HepG2 (cell line): ENCODE data around the gene NEURL1. TPM values are rescaled to one million over a fixed set of nuclear protein-coding genes. Genes with fewer than 3 reads are reported as not detected.

Source experiments
- ATAC-seq: fragments of 200-7000 bp; cut with Tn5 transposase; 3 replicates; pipeline ENCODE4 v1.9.1; 2020; ENCODE audit warnings: mild to moderate bottlenecking, moderate library complexity
- BruUV-seq: library from RNA; stranded (reverse); fragments of 400-500 nt; replicated peaks from 2 replicates; lab custom pipeline; 2021; lab: Mats Ljungman, UMichigan
- CTCF ChIA-PET: fragments of 300-600 bp; formaldehyde crosslinking; extraction: SDS; loops from one replicate; lab custom pipeline; 2021; ENCODE audit warnings: low total read pairs, inconsistent platforms, low intra/inter-chr PET ratio; lab: Yijun Ruan, JAX
- POLR2A ChIA-PET: fragments of 350-600 bp; sonication (Branson Sonifier 250); formaldehyde crosslinking; loops from one replicate; lab custom pipeline; 2020; ENCODE audit warnings: antibody characterized with exemption, inconsistent platforms; lab: Yijun Ruan, JAX
- DNase-seq: peaks from one replicate; pipeline ENCODE4 v3.0.0-alpha.2; 2015; ENCODE audit warnings: low spot score
- FAIRE-seq: peaks from 3 replicates; lab custom pipeline; 2011; peaks lifted over from hg19 to GRCh38; lab: Jason Lieb, UNC
- H2AFZ ChIP-seq: one replicate; pipeline ENCODE4 v1.6.1; 2011; ENCODE audit warnings: low read length, inconsistent platforms
- H3K27ac ChIP-seq: fragments of 300-600 bp; 3 replicates; pipeline ENCODE4 v1.8.0; 2011; ENCODE audit warnings: mixed run types, mild to moderate bottlenecking, mixed read lengths, low read length, inconsistent platforms; ENCODE audit not compliant: insufficient read depth; ENCODE audit errors: extremely low read length
- H3K27me3 ChIP-seq, 2 experiments: fragments of 200-600 bp in 1 of 2; 2 replicates in 1 of 2; 3 replicates in 1 of 2; pipeline versions ENCODE4 v1.6.0 to v1.8.0; 2011; ENCODE audit warnings: low read length in 2 of 2, mild to moderate bottlenecking in 2 of 2, moderate library complexity in 2 of 2, inconsistent platforms in 1 of 2; ENCODE audit not compliant: insufficient read depth in 2 of 2, control insufficient read depth in 1 of 2
- H3K36me3 ChIP-seq, 2 experiments: fragments of 200-600 bp in 1 of 2; replicated peaks in 1 of 2; 2 replicates in 1 of 2; 3 replicates in 1 of 2; pipeline versions ENCODE4 v1.5.1 to v1.8.0; 2011; ENCODE audit warnings: low read length in 2 of 2, inconsistent platforms in 1 of 2; ENCODE audit not compliant: insufficient read depth in 2 of 2, control insufficient read depth in 1 of 2
- H3K4me1 ChIP-seq: 2 replicates; pipeline ENCODE4 v1.5.1; 2012; ENCODE audit warnings: low read length, inconsistent platforms; ENCODE audit not compliant: insufficient read depth
- H3K4me2 ChIP-seq: 2 replicates; pipeline ENCODE4 v1.6.0; 2011; ENCODE audit warnings: low read depth, low read length, inconsistent platforms
- H3K4me3 ChIP-seq, 3 experiments: fragments of 200-600 bp in 1 of 3; sonication (generic), shearing (Covaris generic) in 1 of 3; replicated peaks in 1 of 3; 2 replicates each; pipeline ENCODE4 v1.5.1; 2011 to 2016; ENCODE audit warnings: low read length in 3 of 3, inconsistent platforms in 2 of 3, low read depth in 2 of 3, mild to moderate bottlenecking in 2 of 3, control low read depth in 1 of 3, mixed read lengths in 1 of 3; ENCODE audit not compliant: insufficient read depth in 1 of 3
- H3K79me2 ChIP-seq: one replicate; pipeline ENCODE4 v1.6.1; 2011; ENCODE audit warnings: low read length, inconsistent platforms; ENCODE audit not compliant: insufficient read depth
- H3K9ac ChIP-seq: 2 replicates; pipeline ENCODE4 v1.6.0; 2011; ENCODE audit warnings: mild to moderate bottlenecking, low read depth, low read length, inconsistent platforms; ENCODE audit not compliant: insufficient read depth
- H3K9me3 ChIP-seq: 2 replicates; pipeline ENCODE4 v1.5.1; 2012; ENCODE audit warnings: mild to moderate bottlenecking, low read length
- H4K20me1 ChIP-seq: 2 replicates; pipeline ENCODE4 v1.6.0; 2011; ENCODE audit warnings: inconsistent platforms, mild to moderate bottlenecking, low read length, moderate library complexity; ENCODE audit not compliant: insufficient read depth
- AGO2 ChIP-seq: fragments of 200-400 bp; formaldehyde crosslinking; optimal IDR thresholded peaks from 2 replicates; pipeline ENCODE3; 2017; ENCODE audit warnings: mild to moderate bottlenecking, low read depth, low read length, moderate library complexity
- GLMP ChIP-seq: sonication (generic); formaldehyde crosslinking; IDR thresholded peaks from 2 replicates; pipeline ENCODE4 v1.9.0; 2021; ENCODE audit warnings: missing genetic modification reagents, mild to moderate bottlenecking, borderline replicate concordance
- HCFC1 ChIP-seq: fragments of 150-350 bp; IDR thresholded peaks from 2 replicates; pipeline ENCODE4 v1.6.1; 2014; ENCODE audit warnings: low read depth, low read length
- MXI1 ChIP-seq: IDR thresholded peaks from 3 replicates; pipeline ENCODE4 v1.6.1; 2012; ENCODE audit warnings: low read depth, low read length, inconsistent platforms, borderline replicate concordance
- TAF15 ChIP-seq: fragments of 200-400 bp; formaldehyde crosslinking; IDR thresholded peaks from one replicate; pipeline ENCODE4 v1.6.1; 2018; ENCODE audit warnings: mild to moderate bottlenecking, low read depth, low read length; ENCODE audit not compliant: poor library complexity, severe bottlenecking
- ZNF121 ChIP-seq: sonication (generic); formaldehyde crosslinking; IDR thresholded peaks from 2 replicates; pipeline ENCODE4 v1.5.0; 2020; ENCODE audit warnings: mild to moderate bottlenecking, missing genetic modification reagents
- ZNF224 ChIP-seq: sonication (generic); formaldehyde crosslinking; IDR thresholded peaks from 2 replicates; pipeline ENCODE4 v1.5.0; 2020; ENCODE audit warnings: mild to moderate bottlenecking, missing genetic modification reagents
- ZNF335 ChIP-seq: sonication (generic); formaldehyde crosslinking; IDR thresholded peaks from 2 replicates; pipeline ENCODE4 v1.4.0; 2020; ENCODE audit warnings: missing genetic modification reagents
- ZNF747 ChIP-seq: sonication (generic); formaldehyde crosslinking; IDR thresholded peaks from 2 replicates; pipeline ENCODE4 v1.8.1; 2023; ENCODE audit warnings: missing genetic modification reagents, mild to moderate bottlenecking, borderline replicate concordance
- WGBS: methylation state at CpG from one replicate; pipeline ENCODE4 v1.1.6; 2017; ENCODE audit warnings: low lambda C conversion rate; 5-methylcytosine and 5-hydroxymethylcytosine counted together
- in situ Hi-C: cut with HindIII; loops from 2 replicates; pipeline ENCODE4 v1.10.0; 2017; ENCODE audit warnings: low pct_unique_long_range_greater_than_20kb; ENCODE audit not compliant: extremely low pct_ligation_motif_present
- intact Hi-C: fragments of 100-400 bp; cut with micrococcal nuclease; formaldehyde crosslinking; loops from one replicate; pipeline ENCODE4 v1.10.0; 2022; ENCODE audit not compliant: unreplicated experiment
- polyA plus RNA-seq, 8 experiments: library from polyadenylated mRNA; depleted of rRNA in 3 of 8; stranded (reverse) in 7 of 8; unstranded in 1 of 8; fragments of >200 nt; fragmentation: Illumina TruSeq in 4 of 8; extraction: Trizol in 4 of 8; gene quantifications; 2 replicates each; pipeline versions ENCODE4 v1.2.1 to v1.2.3, GENCODE V29; 2011 to 2016; ENCODE audit warnings: low read depth in 4 of 8, missing spikeins in 1 of 8, mixed read lengths in 1 of 8; ENCODE audit not compliant: insufficient read depth in 1 of 8
- total RNA-seq, 5 experiments: library from RNA; depleted of rRNA; stranded (reverse); fragments of >200 nt; fragmentation: Illumina TruSeq; extraction: Trizol; gene quantifications; 2 replicates each; pipeline ENCODE4 v1.2.3, GENCODE V29; 2016; ENCODE audit warnings: low read depth in 1 of 5
- TF ChIP-seq, protein P1 (sequence below): sonication (generic); formaldehyde crosslinking; IDR thresholded peaks from 2 replicates; pipeline ENCODE4 v1.5.1; 2020; ENCODE audit warnings: mild to moderate bottlenecking, missing genetic modification reagents, moderate library complexity
- TF ChIP-seq, protein P2 (sequence below): sonication (generic); formaldehyde crosslinking; IDR thresholded peaks from 2 replicates; pipeline ENCODE4 v1.4.0; 2020; ENCODE audit warnings: missing genetic modification reagents

Gene NEURL1
- total and polyA plus RNA-seq, 2 of the 13 experiments (the other 11 are each of a cell fraction or from before 2014, with no cell fraction given) = not detected

GRCh38 chr10:103633846-103634245 is 140.3 kb downstream of the NEURL1 start:
- peaks cover 9% of the 10 kb centered on the region; the same call in 1 of the 2 replicates for H4K20me1 ChIP-seq
- no peak for FAIRE-seq
- no peaks in the 10 kb centered on the region for H3K4me1 ChIP-seq
- intact Hi-C loops (no loop called here), in situ Hi-C loops (no loop called here)
- peak; percentile 39 for TF ChIP-seq AGO2
- TF ChIP-seq ZNF224 (CRISPR knock-in tag) = no peak
- no peak for TF ChIP-seq MXI1
- no TSS peak for BruUV-seq
- no peaks in the 10 kb centered on the region for H3K27me3 ChIP-seq
- no peak overlapping the region for H3K9ac ChIP-seq
- ChIA-PET POLR2A (no interaction called here), CTCF (no interaction called here)
- WGBS = 100% methylated on average over 6 of the region's 7 CpGs
- H3K36me3 ChIP-seq = peaks cover 31 to 69% of the 10 kb centered on the region in 2 experiments
- no peak overlapping the region for H3K4me2 ChIP-seq
- no peaks in the 10 kb centered on the region for H3K9me3 ChIP-seq
- no peak overlapping the region for H3K27ac ChIP-seq
- H3K79me2 ChIP-seq = peaks cover 5% of the 10 kb centered on the region
- DNase-seq = no peak
- H2AFZ ChIP-seq = no peak overlapping the region
- ATAC-seq = no peak
- H3K4me3 ChIP-seq = no peak overlapping the region

- intact Hi-C loops (no loop called here), in situ Hi-C loops (no loop called here)
- CTCF ChIA-PET = no interaction called here
- H3K36me3 ChIP-seq = peaks cover 33 to 60% of the 10 kb centered on the region in 2 experiments
- BruUV-seq = no TSS peak
- H3K27me3 ChIP-seq = no peaks in the 10 kb centered on the region
- no peak overlapping the region for H2AFZ ChIP-seq
- H3K9ac ChIP-seq = no peak overlapping the region
- FAIRE-seq (no peak), DNase-seq (no peak), ATAC-seq (no peak)
- no peaks in the 10 kb centered on the region for H3K9me3 ChIP-seq
- H3K4me1 ChIP-seq = no peaks in the 10 kb centered on the region
- POLR2A ChIA-PET = no interaction called here
- no peak overlapping the region for H3K4me2 ChIP-seq
- 97% methylated on average over 4 of the region's 5 CpGs for WGBS
- H3K4me3 ChIP-seq = no peak overlapping the region
- H3K79me2 ChIP-seq = peaks cover 5% of the 10 kb centered on the region
- H3K27ac ChIP-seq = no peak overlapping the region
- H4K20me1 ChIP-seq = peaks cover 12% of the 10 kb centered on the region; the same call in 1 of the 2 replicates
- TF ChIP-seq, protein P1, sequence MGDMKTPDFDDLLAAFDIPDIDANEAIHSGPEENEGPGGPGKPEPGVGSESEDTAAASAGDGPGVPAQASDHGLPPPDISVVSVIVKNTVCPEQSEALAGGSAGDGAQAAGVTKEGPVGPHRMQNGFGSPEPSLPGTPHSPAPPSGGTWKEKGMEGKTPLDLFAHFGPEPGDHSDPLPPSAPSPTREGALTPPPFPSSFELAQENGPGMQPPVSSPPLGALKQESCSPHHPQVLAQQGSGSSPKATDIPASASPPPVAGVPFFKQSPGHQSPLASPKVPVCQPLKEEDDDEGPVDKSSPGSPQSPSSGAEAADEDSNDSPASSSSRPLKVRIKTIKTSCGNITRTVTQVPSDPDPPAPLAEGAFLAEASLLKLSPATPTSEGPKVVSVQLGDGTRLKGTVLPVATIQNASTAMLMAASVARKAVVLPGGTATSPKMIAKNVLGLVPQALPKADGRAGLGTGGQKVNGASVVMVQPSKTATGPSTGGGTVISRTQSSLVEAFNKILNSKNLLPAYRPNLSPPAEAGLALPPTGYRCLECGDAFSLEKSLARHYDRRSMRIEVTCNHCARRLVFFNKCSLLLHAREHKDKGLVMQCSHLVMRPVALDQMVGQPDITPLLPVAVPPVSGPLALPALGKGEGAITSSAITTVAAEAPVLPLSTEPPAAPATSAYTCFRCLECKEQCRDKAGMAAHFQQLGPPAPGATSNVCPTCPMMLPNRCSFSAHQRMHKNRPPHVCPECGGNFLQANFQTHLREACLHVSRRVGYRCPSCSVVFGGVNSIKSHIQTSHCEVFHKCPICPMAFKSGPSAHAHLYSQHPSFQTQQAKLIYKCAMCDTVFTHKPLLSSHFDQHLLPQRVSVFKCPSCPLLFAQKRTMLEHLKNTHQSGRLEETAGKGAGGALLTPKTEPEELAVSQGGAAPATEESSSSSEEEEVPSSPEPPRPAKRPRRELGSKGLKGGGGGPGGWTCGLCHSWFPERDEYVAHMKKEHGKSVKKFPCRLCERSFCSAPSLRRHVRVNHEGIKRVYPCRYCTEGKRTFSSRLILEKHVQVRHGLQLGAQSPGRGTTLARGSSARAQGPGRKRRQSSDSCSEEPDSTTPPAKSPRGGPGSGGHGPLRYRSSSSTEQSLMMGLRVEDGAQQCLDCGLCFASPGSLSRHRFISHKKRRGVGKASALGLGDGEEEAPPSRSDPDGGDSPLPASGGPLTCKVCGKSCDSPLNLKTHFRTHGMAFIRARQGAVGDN (CRISPR knock-in tag) = no peak
- TF ChIP-seq GLMP = no peak
- no peak for TF ChIP-seq ZNF121 (CRISPR knock-in tag)
- TF ChIP-seq TAF15 = no peak
- TF ChIP-seq, protein P2, sequence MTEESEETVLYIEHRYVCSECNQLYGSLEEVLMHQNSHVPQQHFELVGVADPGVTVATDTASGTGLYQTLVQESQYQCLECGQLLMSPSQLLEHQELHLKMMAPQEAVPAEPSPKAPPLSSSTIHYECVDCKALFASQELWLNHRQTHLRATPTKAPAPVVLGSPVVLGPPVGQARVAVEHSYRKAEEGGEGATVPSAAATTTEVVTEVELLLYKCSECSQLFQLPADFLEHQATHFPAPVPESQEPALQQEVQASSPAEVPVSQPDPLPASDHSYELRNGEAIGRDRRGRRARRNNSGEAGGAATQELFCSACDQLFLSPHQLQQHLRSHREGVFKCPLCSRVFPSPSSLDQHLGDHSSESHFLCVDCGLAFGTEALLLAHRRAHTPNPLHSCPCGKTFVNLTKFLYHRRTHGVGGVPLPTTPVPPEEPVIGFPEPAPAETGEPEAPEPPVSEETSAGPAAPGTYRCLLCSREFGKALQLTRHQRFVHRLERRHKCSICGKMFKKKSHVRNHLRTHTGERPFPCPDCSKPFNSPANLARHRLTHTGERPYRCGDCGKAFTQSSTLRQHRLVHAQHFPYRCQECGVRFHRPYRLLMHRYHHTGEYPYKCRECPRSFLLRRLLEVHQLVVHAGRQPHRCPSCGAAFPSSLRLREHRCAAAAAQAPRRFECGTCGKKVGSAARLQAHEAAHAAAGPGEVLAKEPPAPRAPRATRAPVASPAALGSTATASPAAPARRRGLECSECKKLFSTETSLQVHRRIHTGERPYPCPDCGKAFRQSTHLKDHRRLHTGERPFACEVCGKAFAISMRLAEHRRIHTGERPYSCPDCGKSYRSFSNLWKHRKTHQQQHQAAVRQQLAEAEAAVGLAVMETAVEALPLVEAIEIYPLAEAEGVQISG (CRISPR knock-in tag) = no peak
- no peak for TF ChIP-seq ZNF335 (CRISPR knock-in tag)
- TF ChIP-seq ZNF747 (CRISPR knock-in tag) = no peak
- no peak for TF ChIP-seq HCFC1
Observed at GRCh38 chr10:103635580-103635979, 142.1 kb downstream of the NEURL1 start.
